ENCODE results near the gene KRTAP12-4. TPM values are rescaled to one million over a fixed set of nuclear protein-coding genes. Genes with fewer than 3 reads are reported as not detected.
"Not testable (repeated sequence)": the region's sequence is repeated elsewhere in the genome, so short reads cannot be mapped to it uniquely, and the experiment has no call there.

KRTAP12-4 gene
- total RNA-seq, 1 donor: not detected

GRCh38 chr21:44644878-44645277 lies 9.6 kb downstream of the KRTAP12-4 start:
- TF ChIP-seq CTCF (IDR thresholded peaks at IDR 0.05; ENCODE audit: insufficient read depth, low read length): no peak
- no peak overlapping the region for H3K4me3 ChIP-seq (ENCODE audit: low read depth, low read length)
- no peak for DNase-seq (ENCODE audit: low read depth)

GRCh38 chr21:44643741-44644310 lies 10.6 kb downstream of the KRTAP12-4 start:
- DNase-seq (ENCODE audit: low read depth): no peak
- no peak overlapping the region for H3K4me3 ChIP-seq (ENCODE audit: low read depth, low read length)
- TF ChIP-seq CTCF (IDR thresholded peaks at IDR 0.05; ENCODE audit: insufficient read depth, low read length): no peak

GRCh38 chr21:44640761-44641160 lies 13.7 kb downstream of the KRTAP12-4 start:
- TF ChIP-seq CTCF (IDR thresholded peaks at IDR 0.05; ENCODE audit: insufficient read depth, low read length): no peak
- no peak for DNase-seq (ENCODE audit: low read depth)
- no peak overlapping the region for H3K4me3 ChIP-seq (ENCODE audit: low read depth, low read length)

DNA sequence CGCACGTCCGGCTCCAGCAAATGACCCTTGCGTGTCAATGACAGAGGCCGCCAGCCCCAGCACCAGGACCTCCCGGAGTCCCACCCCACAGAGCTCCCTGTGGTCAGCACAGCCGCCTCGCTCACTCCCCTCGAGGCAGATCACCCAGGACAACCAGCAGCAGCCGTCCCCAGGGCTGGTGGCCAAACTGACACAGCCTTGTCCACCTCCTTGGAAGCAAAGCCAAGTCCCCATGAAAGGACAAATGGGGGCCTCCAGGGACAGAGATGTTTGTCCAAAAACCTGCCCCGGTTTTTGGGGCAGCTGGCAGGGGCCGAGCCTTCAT lies 15.2 kb downstream of the KRTAP12-4 start:
- no peak overlapping the region for H3K4me3 ChIP-seq (ENCODE audit: low read depth, low read length)
- TF ChIP-seq CTCF (IDR thresholded peaks at IDR 0.05; ENCODE audit: insufficient read depth, low read length): no peak
- DNase-seq (ENCODE audit: low read depth): no peak

DNA sequence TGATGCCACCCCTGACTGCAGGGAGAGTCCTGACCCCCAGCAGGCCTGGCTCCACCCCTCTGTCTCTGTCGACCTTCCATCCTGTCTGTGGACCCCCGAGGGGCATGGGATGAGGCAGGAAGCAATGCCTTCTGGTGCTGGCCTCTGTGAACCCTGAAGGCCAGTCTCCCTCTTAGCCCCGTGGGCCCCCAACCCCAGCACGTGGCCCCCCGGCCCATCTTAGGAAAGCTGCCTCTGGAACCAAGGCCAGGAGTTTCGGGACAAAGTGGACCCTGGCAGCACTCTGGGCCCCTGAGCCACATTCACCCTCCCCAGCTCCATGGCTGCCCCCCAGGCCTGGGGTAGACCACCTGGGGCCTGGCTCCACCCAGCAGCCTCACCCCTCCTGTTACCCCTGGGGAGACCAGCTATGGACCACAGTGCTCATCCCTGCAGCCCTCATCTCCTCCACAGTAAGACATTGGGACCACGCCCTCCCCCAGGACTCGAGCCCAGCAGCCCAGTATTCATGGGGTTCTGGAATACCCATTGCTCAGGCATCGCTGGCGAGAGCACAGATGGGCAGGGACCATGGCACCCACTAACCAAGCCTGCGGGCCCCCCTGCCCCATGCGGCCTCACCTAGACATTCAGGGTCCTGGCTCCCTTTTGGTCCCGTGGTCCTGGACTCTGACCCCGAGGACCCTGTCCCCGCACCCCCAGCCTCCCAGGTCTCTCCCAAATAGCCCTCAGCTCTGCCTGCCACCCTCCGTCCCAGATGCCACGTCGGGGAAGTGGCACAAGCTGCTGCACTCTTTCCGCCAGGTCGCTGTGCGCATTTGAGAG lies 15.7 kb downstream of the KRTAP12-4 start:
- not testable (repeated sequence) for DNase-seq (ENCODE audit: low read depth); H3K4me3 ChIP-seq (ENCODE audit: low read depth, low read length)

DNA sequence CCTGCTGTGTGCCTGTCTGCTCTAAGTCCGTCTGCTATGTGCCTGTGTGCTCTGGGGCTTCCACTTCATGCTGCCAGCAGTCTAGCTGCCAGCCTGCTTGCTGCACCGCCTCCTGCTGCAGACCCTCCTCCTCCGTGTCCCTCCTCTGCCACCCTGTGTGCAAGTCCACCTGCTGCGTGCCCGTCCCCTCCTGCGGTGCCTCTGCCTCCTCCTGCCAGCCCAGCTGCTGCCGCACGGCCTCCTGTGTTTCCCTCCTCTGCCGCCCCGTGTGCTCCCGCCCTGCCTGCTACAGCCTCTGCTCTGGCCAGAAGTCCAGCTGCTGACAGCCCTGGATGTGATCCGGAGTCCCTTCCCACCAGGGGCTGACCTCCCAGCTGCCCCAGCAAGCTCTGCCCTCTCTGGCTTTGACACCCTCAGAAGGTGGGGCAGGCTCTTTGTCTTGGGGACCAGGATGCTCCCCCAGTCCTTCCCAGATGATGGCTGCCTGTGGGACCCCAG lies 16.6 kb downstream of the KRTAP12-4 start:
- DNase-seq (ENCODE audit: low read depth); H3K4me3 ChIP-seq (ENCODE audit: low read depth, low read length): not testable (repeated sequence)

- DNase-seq (ENCODE audit: low read depth): no peak
- TF ChIP-seq CTCF (IDR thresholded peaks at IDR 0.05; ENCODE audit: insufficient read depth, low read length): no peak
- H3K4me3 ChIP-seq (ENCODE audit: low read depth, low read length): no peak within 1 kb of the TSS
Observed at GRCh38 chr21:44637018-44637850, 17.2 kb downstream of the KRTAP12-4 start, which contains the start of gene KRTAP10-10. Gene KRTAP10-10 (plus strand): TSS chr21:44637356. CDS start chr21:44637418, 62 bp downstream.

Measured in fibroblast of the aortic adventitia (primary cell).